Measurements from ENCODE around the gene NDUFAF5.
"Not testable (repeated sequence)": the region's sequence is repeated elsewhere in the genome, so short reads cannot be mapped to it uniquely, and the experiment has no call there.

Gene NDUFAF5, protein sequence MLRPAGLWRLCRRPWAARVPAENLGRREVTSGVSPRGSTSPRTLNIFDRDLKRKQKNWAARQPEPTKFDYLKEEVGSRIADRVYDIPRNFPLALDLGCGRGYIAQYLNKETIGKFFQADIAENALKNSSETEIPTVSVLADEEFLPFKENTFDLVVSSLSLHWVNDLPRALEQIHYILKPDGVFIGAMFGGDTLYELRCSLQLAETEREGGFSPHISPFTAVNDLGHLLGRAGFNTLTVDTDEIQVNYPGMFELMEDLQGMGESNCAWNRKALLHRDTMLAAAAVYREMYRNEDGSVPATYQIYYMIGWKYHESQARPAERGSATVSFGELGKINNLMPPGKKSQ

DNA sequence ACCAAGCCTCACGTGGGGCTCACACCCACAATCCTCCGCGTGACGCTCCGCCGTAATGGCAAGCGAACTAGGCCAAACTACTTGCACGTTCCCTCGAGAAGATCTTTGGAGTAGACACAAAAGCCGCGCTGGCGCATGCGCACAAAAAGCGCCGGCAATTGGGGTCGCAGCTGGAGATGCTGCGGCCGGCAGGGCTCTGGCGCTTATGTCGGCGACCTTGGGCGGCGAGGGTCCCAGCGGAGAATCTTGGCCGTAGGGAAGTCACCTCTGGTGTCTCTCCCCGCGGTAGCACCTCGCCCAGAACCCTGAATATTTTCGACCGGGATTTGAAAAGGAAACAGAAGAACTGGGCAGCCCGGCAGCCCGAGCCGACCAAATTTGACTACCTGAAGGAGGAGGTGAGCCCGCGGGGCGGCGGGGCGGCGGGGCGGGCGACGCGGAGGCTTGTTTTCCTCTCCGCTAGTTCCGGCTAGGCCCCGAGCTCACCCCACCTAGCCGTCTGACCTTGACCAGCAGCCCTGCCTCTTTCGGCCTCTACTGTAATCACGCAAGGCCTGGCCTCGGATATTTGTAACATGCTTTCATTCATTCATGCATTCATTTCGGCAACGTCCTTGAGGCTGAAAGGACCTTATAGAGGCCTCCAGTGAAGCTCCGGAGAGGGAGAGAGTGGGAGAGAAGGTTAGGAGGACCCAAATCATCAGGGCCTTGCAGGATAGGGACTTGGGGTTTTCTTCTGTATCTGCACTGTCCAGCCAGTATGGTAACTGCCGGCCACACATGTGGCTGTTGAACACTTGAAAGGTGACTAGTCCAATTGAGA is at the start of gene NDUFAF5, which contains the start of gene ESF1:
NDUFAF5 (plus strand) TSS at position 136 of the 823 bp plus-strand sequence; CDS start at position 177, 41 bp downstream.
ESF1 (minus strand) TSS at position 27 of the 823 bp plus-strand sequence. CDS start 1,779 bp downstream, outside the sequence.
- DNase-seq = peak; percentile 97

GRCh38 chr20:13735826-13736225 is 49.0 kb upstream of the NDUFAF5 start:
- DNase-seq = no peak

DNA sequence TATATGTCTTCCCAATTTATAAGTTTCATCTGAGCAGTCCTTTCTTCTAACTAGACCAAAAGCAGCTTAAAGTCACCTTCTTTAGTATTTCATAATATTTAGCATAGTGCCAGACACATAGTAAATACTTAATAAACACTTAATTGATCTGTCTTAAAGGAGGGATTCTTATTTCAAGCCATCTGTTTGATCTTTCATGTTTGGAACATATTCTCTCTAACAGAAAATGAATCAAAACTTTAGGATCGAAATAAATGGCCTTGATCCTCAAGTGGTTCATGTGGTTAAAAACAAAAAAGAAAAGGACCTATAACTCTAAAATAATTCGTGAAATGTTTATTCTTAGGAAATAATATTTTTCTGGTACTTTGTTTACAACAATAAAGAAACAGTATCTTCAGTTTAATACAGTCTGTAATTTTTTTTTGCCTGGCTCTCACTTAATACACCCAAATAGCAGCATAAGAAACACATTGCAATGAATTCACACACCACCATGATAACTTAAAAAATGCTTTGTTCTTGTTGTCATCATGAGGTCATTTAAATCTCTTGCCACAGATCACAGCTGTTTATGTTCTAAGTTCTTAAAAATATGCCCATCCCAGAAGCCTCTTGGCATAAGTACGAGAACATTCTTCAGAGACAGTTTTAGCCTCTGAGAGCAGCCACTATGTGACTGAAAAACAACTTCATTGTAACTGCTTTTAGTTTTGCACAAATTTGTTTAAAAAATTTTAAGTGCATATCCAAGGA is 48.2 kb upstream of the NDUFAF5 start:
- no peak for DNase-seq

- DNase-seq = not testable (repeated sequence)
Observed at GRCh38 chr20:13738187-13738586, 46.6 kb upstream of the NDUFAF5 start.

- DNase-seq = no peak
Observed at GRCh38 chr20:13739731-13740649, 44.8 kb upstream of the NDUFAF5 start.

GRCh38 chr20:13741879-13742278 is 42.9 kb upstream of the NDUFAF5 start:
- no peak for DNase-seq

DNA sequence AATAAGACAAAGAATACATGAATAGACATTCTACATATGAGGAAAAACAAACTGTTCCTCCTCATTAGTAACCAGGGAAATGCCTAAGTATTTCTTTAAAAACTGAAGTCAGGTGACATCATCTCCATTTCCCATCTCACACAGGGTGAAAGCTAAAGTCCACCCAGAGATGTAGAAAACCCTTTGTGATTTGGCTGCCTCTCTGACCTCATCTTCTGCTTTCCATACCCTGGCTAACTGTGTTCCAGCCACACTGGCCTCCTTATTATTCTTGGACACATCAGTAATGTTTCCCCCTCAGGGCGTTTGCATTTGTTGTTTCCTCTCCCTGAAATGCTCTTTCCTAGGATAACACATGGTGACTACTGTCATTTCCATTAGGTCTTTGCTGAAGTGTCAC is 40.5 kb upstream of the NDUFAF5 start:
- no peak for DNase-seq

DNA sequence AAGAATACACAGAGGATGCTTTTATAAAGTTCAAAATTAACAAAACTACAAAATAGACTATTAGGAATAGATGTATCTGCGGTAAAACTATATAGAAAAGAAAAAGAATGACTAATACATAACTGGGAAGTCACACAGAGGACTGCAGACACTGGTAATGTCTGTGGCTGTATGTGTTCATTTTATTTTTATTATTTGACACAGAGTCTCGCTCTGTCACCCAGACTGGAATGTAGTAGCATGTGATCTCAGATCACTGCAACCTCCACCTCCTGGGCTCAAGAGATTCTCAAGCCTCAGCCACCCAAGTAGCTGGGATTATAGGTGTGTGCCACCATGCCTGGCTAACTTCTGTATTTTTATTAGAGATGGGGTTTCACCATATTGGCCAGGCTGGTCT is 39.0 kb upstream of the NDUFAF5 start:
- no peak for DNase-seq

GRCh38 chr20:13749811-13750210 is 35.0 kb upstream of the NDUFAF5 start:
- DNase-seq = no peak

- DNase-seq = no peak
Observed at GRCh38 chr20:13753436-13754036, 31.3 kb upstream of the NDUFAF5 start.

DNA sequence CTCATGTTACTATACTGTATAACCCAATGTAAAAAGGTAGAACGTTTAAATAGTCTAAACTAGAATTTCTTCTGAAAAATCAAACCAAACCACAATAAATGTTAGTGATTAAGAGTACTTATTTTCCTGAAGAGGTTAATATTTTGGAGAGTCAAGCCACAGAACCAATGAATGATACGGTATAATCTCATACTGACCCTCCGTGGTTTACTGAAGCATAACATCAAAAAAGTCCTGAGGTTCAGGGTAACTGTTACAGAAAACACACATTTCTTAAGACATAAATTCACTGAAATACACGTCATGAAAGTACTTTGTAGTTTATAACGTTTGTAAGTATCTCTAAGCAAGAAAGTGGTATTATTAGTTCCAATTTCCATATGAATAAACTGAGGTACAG is 29.0 kb upstream of the NDUFAF5 start:
- DNase-seq = no peak

- no peak for DNase-seq
Observed at GRCh38 chr20:13756551-13756950, 28.3 kb upstream of the NDUFAF5 start.

DNA sequence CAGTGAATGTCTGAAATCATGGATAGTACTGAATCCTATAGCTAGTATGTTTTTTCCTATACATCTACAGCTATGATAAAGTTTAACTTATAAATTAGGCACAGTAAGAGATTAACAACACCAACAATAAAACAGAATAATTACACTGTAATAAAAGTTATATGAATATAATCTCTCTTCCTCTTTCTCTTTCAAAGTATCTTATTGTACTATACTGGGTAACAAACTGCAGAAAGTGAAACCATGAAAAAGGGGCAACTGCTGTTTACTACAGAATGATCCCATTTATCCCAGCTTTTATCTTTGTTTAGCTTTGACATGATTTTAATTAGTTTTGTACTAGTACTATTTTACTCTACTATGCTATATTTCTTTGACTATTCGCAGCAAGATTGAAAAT is 25.9 kb upstream of the NDUFAF5 start:
- no peak for DNase-seq

DNA sequence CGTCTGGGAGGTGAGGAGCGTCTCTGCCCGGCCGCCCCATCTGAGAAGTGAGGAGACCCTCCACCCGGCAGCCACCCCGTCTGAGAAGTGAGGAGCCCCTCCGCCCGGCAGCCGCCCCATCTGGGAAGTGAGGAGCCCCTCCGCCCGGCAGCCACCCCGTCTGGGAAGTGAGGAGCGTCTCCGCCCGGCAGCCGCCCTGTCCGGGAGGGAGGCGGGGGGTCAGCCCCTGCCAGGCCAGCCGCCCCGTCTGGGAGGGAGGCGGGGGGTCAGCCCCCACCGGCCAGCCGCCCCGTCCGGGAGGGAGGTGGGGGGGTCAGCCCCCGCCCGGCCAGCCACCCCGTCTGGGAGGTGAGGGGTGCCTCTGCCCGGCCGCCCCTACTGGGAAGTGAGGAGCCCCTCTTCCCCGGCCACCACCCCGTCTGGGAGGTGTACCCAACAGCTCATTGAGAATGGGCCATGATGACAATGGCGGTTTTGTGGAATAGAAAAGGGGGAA is 24.3 kb upstream of the NDUFAF5 start:
- DNase-seq = not testable (repeated sequence)

- DNase-seq = no peak
Observed at GRCh38 chr20:13765299-13765698, 19.5 kb upstream of the NDUFAF5 start.

DNA sequence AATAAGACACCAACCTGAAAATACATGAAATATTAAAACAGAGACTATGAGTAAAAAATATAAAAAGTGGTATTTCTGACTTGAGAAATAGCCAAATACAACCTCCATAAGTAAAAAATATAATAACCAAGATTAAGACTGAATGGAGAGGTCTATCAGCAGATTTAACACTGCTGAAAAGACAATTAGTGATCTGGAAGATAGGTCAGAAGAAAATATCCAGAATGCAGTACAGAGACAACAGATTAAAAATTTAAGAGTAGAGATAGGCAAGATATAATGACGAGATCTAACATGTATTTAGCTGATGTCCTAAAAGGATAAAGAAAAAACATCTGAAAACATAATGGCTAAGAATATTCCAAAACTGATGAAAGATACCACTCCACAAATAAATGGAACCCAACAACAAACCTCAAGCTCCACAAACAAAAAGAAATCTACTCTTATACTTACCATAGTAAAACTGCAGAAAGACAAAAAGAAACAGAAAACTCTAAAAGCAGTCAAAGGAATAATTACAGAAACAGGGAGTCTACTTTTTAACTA is 18.9 kb upstream of the NDUFAF5 start:
- no peak for DNase-seq

DNA sequence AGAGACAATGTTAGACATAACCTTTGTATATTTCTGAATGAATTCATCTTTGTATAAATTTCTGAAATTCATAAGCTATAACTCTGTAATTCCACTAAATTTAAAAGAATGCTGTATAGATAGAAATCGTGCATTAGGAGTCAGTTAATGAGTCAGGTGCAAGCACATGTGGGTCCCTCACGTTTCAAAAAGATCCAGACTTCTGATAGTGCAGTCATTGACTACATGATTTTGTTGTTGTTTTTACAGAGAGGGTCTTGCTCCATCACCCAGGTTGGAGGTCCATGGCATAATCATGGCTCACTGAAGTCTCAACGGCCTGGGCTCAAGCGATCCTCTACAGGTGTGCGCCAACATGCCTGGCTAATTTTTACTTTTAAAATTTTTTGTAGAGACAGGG is 14.7 kb upstream of the NDUFAF5 start:
- DNase-seq = no peak

- peak; percentile 15 for DNase-seq
Observed at GRCh38 chr20:13771853-13772453, 12.9 kb upstream of the NDUFAF5 start.

GRCh38 chr20:13772529-13772928 is 12.3 kb upstream of the NDUFAF5 start:
- no peak for DNase-seq

GRCh38 chr20:13775867-13776266 is 9.0 kb upstream of the NDUFAF5 start:
- DNase-seq = no peak

DNA sequence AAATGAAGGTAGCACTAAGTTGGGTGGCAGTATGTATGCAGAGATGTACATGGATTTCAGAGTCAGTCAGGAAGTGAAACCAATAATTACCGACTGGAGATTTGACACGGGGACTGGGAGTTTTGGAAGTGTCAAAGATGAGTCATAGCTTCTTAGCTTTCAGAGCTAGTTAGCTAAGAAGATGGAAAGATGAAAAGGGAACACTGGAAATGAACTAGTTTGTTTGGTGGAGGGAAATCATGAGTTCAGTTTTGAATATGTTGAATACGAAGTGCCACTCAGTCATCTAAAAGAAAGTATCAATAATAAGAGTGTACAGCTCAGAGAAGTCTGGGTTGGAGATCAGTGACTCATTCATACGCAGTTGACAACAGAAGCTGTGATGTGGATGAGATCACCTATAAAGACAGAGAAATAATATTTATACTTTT is 7.6 kb upstream of the NDUFAF5 start:
- no peak for DNase-seq
